ENCODE measurements around the gene GIT2. TPM values are rescaled to one million over a fixed set of nuclear protein-coding genes. Genes with fewer than 3 reads are reported as not detected.

The GIT2 gene
- total and polyA plus RNA-seq, 2 of the 13 experiments (the other 11 are each of a cell fraction or from before 2014, with no cell fraction given): 18.4 to 19.8 TPM

DNA sequence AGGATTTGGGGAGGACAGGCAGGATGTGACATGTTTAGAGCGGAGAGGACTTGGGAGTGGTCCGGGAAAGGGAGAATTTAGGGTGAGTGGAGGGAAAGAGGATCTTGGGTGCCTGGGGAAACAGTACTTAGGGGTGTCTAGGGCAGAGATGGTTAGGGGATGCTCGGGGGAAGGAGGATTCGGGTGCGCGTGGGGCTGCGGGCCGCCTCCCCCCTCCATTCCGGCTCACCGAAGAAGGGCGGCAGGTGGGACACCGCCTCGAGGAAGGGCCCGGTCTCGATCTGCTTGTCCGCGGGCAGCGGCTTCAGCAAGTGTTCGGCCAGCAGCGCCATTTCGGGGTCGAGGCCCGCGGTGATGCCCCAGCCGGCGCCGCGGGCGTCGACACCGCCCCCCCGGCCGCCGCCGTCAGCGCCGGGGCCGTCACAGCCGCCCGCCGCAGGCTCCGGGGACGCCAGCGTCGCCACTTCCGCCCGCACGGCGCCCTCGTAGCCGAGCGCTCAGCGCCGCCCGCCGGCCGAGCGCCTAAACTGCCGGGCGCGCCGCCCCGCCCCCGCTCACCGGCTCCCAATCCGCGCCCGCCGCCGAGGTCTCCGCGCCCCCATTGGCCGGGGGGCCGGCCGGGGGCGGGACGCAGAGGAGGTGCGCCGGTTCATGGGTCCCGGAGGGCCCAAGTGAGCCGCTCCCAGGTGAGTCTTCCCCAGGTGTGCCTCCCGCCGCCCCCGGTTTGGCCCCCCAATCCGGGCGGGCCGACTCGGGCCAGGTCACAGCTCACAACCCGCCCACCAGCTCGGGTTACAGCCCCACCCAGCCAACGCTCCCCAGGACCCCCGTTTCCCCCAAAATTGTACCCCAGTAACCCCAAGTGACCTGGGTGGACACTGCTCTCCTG lies 115.9 kb downstream of the GIT2 start, which contains the start of gene GLTP (continued):
- TF ChIP-seq ZNF318 (CRISPR knock-in tag; IDR thresholded peaks at IDR 0.05) (0 out of 2 replicates have a peak, but pooled peaks have one; percentile 31), ZNF761 (CRISPR knock-in tag; conservative IDR thresholded peaks at IDR 0.05) (0 out of 2 replicates have a peak, but pooled peaks have one; percentile 18), RFX3 (CRISPR knock-in tag; IDR thresholded peaks at IDR 0.05) (no peak), MAFK (conservative IDR thresholded peaks at IDR 0.05 in 1 of 2, IDR thresholded peaks at IDR 0.05 in 1 of 2; ENCODE audit: low read length in 2 of 2) (no peak), ZNF337 (CRISPR knock-in tag; IDR thresholded peaks at IDR 0.05; ENCODE audit: borderline replicate concordance, low read depth) (no peak)
- TF ChIP-seq, protein P1, sequence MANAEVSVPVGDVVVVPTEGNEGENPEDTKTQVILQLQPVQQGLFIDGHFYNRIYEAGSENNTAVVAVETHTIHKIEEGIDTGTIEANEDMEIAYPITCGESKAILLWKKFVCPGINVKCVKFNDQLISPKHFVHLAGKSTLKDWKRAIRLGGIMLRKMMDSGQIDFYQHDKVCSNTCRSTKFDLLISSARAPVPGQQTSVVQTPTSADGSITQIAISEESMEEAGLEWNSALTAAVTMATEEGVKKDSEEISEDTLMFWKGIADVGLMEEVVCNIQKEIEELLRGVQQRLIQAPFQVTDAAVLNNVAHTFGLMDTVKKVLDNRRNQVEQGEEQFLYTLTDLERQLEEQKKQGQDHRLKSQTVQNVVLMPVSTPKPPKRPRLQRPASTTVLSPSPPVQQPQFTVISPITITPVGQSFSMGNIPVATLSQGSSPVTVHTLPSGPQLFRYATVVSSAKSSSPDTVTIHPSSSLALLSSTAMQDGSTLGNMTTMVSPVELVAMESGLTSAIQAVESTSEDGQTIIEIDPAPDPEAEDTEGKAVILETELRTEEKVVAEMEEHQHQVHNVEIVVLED (CRISPR knock-in tag; IDR thresholded peaks at IDR 0.05; ENCODE audit: borderline replicate concordance): peak; percentile 57; the same call in 1 of the 2 replicates

Other genes with a start within 250 kb of the GIT2 start
- 0.35 and 0.66 TPM in 2 replicates for gene TRPV4, start 163.0 kb downstream of the GIT2 start, total RNA-seq (2016; rRNA removed; fragmentation: Illumina TruSeq; extraction: Trizol)
- 4.7 and 5.6 TPM in 2 replicates for gene TRPV4, start 163.0 kb downstream of the GIT2 start, polyA plus RNA-seq (2011; rRNA removed)
- gene GLTP, start 115.8 kb downstream of the GIT2 start, total RNA-seq (2016; rRNA removed; fragmentation: Illumina TruSeq; extraction: Trizol): 12.9 and 13.0 TPM in 2 replicates
- gene GLTP, start 115.8 kb downstream of the GIT2 start, polyA plus RNA-seq (2011; rRNA removed): 10.7 and 11.5 TPM in 2 replicates
- 10.4 and 12.2 TPM in 2 replicates for gene TCHP, start 96.1 kb downstream of the GIT2 start, total RNA-seq (2016; rRNA removed; fragmentation: Illumina TruSeq; extraction: Trizol)
- 6.3 and 6.7 TPM in 2 replicates for gene TCHP, start 96.1 kb downstream of the GIT2 start, polyA plus RNA-seq (2011; rRNA removed)
- 34.1 and 40.7 TPM in 2 replicates for gene ANKRD13A, start 3.1 kb upstream of the GIT2 start, total RNA-seq (2016; rRNA removed; fragmentation: Illumina TruSeq; extraction: Trizol)
- 41.6 and 51.0 TPM in 2 replicates for gene ANKRD13A, start 3.1 kb upstream of the GIT2 start, polyA plus RNA-seq (2011; rRNA removed)
- 15.8 and 16.9 TPM in 2 replicates for gene C12orf76, start 52.2 kb upstream of the GIT2 start, total RNA-seq (2016; rRNA removed; fragmentation: Illumina TruSeq; extraction: Trizol)
- gene C12orf76, start 52.2 kb upstream of the GIT2 start, polyA plus RNA-seq (2011; rRNA removed): 38.4 and 40.6 TPM in 2 replicates
- 13.0 and 13.3 TPM in 2 replicates for gene IFT81, start 128.0 kb upstream of the GIT2 start, total RNA-seq (2016; rRNA removed; fragmentation: Illumina TruSeq; extraction: Trizol)
- 3.1 and 4.2 TPM in 2 replicates for gene IFT81, start 128.0 kb upstream of the GIT2 start, polyA plus RNA-seq (2011; rRNA removed)

All from HepG2 (cell line).